SIG-M5 (cell line): ENCODE data around the gene PRR9.

ENCODE experiments used
- DNase-seq: peaks from one replicate; lab custom pipeline; 2025; lab: John Stamatoyannopoulos, UW

PRR9 gene

DNA sequence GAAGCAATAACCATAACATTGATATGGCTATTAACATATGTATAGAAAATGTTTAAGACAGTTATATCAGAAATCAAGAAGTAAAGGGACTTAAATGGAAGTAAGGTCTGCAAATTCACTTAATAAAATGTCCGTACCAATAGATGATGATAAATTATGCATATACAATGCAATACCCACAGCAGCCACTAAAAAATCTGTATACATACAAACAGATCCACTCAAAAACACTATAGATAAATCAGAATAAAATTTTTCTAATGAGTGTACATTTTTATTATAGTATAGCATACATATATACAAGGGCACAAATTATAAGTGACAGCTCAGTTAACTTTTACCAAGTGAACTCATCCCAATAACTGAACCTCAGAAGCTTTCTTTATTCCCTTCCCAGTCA is 48.1 kb downstream of the PRR9 start:
- DNase-seq = no peak
